Retinal pigment epithelial cell (primary cell): ENCODE measurements around the gene EFNA3.

Source experiments
- DNase-seq: peaks from one replicate; pipeline ENCODE4 v3.0.0-alpha.2; 2010; ENCODE audit warnings: low read depth
- H3K4me3 ChIP-seq: 2 replicates; pipeline ENCODE4 v1.5.1; 2011; ENCODE audit warnings: mild to moderate bottlenecking, low read length, control low read depth, moderate library complexity
- TF ChIP-seq, protein P1 (sequence below): conservative IDR thresholded peaks from 2 replicates; pipeline ENCODE4 v1.5.1; 2011; ENCODE audit warnings: low read depth, low read length, control low read depth, inconsistent platforms

The EFNA3 gene

DNA sequence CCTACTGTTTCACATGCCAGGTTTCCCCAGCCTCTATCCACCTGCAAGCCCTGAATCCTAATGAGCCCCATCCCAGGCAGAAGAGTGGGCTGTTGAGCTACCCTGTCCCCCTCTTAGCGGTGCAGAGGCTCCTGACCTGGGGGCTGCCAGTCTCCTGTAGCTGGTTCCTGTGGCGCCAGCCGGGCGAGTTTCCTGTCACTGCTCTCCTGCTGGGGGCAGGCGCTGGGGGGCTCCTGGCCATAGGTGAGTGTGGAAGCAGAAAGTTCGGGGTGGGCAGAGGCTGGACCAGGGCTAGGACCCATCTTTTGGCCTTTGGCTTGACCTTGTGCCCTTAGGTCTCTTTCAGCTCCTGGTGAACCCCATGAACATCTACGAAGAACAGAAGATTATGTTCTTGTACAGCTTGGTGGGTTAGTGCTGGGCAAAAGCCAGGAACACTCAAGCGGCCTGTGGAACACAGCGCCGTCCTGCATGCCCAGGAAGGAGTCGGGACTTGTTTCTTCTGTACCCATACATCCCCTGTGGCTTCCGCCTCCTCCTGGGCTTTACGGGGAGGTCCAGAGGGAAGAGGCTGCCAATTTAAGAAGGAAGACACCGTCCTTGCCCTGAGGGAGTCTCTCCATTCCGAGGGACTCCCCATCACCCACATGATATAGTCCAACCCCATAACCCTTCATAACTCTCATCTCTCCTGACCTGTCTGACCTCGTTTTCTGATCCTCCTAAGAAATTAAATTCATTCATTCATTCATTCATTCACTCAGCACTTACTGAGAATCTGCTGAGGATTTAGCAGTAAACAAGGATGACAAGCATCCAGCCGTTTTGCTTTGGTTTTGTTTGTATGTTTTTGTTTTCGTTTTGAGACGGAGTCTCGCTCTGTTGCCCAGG, 44.1 kb upstream of the EFNA3 start:
- TF ChIP-seq, protein P1, sequence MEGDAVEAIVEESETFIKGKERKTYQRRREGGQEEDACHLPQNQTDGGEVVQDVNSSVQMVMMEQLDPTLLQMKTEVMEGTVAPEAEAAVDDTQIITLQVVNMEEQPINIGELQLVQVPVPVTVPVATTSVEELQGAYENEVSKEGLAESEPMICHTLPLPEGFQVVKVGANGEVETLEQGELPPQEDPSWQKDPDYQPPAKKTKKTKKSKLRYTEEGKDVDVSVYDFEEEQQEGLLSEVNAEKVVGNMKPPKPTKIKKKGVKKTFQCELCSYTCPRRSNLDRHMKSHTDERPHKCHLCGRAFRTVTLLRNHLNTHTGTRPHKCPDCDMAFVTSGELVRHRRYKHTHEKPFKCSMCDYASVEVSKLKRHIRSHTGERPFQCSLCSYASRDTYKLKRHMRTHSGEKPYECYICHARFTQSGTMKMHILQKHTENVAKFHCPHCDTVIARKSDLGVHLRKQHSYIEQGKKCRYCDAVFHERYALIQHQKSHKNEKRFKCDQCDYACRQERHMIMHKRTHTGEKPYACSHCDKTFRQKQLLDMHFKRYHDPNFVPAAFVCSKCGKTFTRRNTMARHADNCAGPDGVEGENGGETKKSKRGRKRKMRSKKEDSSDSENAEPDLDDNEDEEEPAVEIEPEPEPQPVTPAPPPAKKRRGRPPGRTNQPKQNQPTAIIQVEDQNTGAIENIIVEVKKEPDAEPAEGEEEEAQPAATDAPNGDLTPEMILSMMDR = no peak
- H3K4me3 ChIP-seq = no peak overlapping the region
- DNase-seq = no peak

DNA sequence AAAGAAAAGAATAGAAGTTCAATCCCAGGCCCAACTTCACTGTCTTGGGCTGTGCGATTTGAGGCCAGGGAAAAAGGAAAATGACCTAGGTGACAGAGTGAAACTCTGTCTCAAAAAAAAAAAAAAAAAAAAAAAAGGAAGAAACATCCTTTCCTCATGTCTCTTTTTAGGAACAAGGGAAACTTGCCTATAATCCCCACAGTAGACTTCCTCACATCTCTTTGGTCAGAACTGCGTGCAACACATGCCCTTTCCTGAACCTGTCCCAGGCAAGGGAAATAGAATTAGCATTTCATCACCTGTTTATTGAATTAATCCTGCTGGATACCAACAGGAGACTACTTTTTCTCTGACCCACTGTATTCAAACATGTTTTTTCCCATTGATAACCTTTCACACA, 42.7 kb upstream of the EFNA3 start:
- no peak for DNase-seq
- TF ChIP-seq, protein P1 = no peak
- no peak overlapping the region for H3K4me3 ChIP-seq

DNA sequence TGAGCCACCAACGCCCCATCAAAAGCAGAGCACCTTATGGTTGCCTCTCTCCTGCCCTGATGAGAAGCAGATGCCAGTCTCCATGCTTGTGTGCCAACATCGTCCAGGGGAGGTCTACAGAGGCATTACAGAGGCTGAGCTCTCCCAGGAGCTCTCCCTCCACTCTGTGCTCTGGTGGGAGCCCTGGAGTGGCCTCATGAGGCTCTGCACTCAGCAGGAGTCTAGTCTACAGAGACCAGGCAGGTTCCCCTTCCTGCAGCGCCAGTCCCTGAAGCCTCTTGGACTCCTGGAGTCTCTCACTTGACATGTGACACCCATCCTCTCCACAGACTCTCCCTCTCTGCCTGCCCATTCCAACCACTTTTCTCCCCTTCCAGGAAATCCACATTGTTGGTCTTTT, 41.6 kb upstream of the EFNA3 start:
- no peak overlapping the region for H3K4me3 ChIP-seq
- TF ChIP-seq, protein P1 = no peak
- no peak for DNase-seq

DNA sequence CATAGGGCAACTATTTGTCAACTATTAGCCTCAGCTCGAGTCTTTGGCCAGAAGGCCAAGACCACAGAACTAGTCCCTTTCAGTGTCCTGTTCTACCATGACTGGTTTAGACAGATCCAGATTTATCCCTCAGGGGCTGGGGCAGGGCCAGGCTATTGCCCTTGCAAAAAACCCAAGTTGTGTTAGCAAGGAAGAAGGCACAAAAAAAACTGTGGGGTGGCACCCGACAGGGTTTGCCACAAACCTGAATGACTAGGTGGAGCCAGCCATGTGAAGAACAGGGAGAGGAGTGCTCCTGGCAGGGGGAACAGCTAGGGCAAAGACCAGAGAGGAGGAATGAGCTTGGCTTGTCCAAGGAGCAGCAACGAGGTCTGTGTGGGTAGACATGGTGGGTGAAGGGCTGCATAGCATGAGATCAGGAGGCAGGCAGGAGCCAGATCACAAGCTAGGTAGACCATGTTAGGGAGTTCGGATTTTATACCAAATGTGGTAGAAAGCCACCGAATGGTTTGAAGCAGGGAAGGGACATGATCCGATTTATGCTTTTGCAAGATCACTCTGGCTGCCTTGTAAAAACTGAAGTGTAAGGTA, 40.7 kb upstream of the EFNA3 start:
- no peak for DNase-seq
- TF ChIP-seq, protein P1 = no peak
- H3K4me3 ChIP-seq = no peak overlapping the region

DNA sequence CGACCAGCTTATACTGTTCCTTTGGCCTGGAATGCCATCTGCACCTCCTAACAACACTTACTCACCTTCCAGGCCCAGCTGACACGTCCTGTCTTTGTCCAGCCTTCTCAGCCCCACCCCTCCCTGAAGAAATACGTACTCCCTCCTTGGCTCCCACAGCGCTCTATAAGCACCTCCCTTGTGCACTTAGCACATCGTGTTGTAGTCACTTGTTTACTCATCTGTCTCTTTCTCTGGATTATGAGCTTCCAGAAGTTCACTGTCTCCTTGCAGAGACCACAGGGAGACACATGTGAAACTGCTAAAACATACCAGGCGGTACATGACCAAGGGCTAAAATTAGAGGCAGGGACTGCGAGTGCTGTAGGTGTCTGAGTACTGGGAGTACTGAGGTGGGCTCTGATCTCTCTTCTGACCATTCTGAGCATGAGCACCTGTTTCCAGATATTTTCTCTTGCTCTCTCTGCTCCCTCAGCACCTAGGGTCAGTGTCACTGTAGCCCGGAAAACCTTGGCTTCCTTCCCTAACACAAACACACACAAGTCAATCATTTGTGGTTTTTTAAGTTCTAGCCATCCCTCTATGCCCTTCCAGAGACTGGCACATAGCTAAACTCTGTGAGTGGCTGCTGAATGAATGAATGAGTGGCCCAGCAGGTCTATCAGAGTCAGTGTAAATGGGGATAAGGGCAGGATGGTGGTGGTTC, 39.9 kb upstream of the EFNA3 start:
- no peak overlapping the region for H3K4me3 ChIP-seq
- TF ChIP-seq, protein P1 = no peak
- no peak for DNase-seq

DNA sequence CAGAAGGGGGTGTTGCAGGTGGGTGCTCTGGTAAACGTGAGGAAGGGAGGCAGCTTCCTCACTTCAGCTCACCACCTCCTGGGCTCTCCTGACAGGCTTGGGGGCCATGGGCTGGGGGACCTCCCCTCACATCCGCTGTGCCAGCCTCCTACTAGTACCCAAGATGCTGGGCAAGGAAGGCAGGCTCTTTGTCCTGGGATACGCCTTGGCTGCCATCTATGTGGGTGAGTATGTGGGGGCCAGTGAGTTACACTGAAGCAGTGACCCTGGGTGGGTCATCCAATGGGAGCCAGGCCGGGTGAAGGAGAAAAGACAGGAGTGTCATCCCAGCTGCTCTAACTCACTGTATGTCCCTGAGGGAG, 39.3 kb upstream of the EFNA3 start:
- no peak for DNase-seq
- TF ChIP-seq, protein P1 = no peak
- H3K4me3 ChIP-seq = no peak overlapping the region
